GM12878 (cell line): ENCODE measurements around the gene SPTBN2. TPM values are rescaled to one million over a fixed set of nuclear protein-coding genes. Genes with fewer than 3 reads are reported as not detected.

Experiments
- ATAC-seq: fragments of 200-7000 bp; cut with Tn5 transposase; 3 replicates; pipeline ENCODE4 v1.9.1; 2020; ENCODE audit warnings: mild to moderate bottlenecking, moderate library complexity
- BruUV-seq: library from RNA; stranded (reverse); fragments of 400-500 nt; replicated peaks from 2 replicates; lab custom pipeline; 2021; lab: Mats Ljungman, UMichigan
- CTCF ChIA-PET: fragments of 300-600 bp; sonication (Branson Sonifier 250); formaldehyde crosslinking; extraction: SDS; loops from one replicate; lab custom pipeline; 2021; ENCODE audit warnings: inconsistent platforms; lab: Yijun Ruan, JAX
- POLR2A ChIA-PET: fragments of 350-600 bp; formaldehyde crosslinking; extraction: SDS; loops from one replicate; lab custom pipeline; 2021; ENCODE audit warnings: inconsistent platforms; lab: Charles Lee
- RAD21 ChIA-PET: fragments of 300-600 bp; sonication (Branson Sonifier 250); formaldehyde crosslinking; loops from one replicate; lab custom pipeline; 2023; ENCODE audit warnings: antibody characterized with exemption; ENCODE audit not compliant: unreplicated experiment; lab: Charles Lee
- SMC1A ChIA-PET: fragments of 300-600 bp; sonication (Branson Sonifier 250); formaldehyde crosslinking; loops from one replicate; lab custom pipeline; 2023; ENCODE audit not compliant: unreplicated experiment, uncharacterized antibody; lab: Charles Lee
- DNase-seq: peaks from one replicate; pipeline ENCODE4 v3.0.0-alpha.2; 2011; ENCODE audit warnings: low read depth, low spot score
- FAIRE-seq: peaks from 3 replicates; lab custom pipeline; 2011; peaks lifted over from hg19 to GRCh38; lab: Jason Lieb, UNC
- H2AFZ ChIP-seq: 2 replicates; pipeline ENCODE4 v1.6.0; 2011; ENCODE audit warnings: low read depth, low read length, control low read depth; ENCODE audit not compliant: control insufficient read depth
- H3K27ac ChIP-seq: 2 replicates; pipeline ENCODE4 v1.5.1; 2011; ENCODE audit warnings: control low read depth; ENCODE audit not compliant: control insufficient read depth, insufficient read depth
- H3K27me3 ChIP-seq, 2 experiments: replicated peaks in 1 of 2; 2 replicates each; pipeline versions ENCODE4 v1.6.0 to v1.6.1; 2011; ENCODE audit warnings: low read length in 1 of 2; ENCODE audit not compliant: control insufficient read depth in 2 of 2, insufficient read depth in 2 of 2
- H3K36me3 ChIP-seq, 2 experiments: 2 replicates each; pipeline ENCODE4 v1.5.1; 2011; ENCODE audit warnings: low read length in 1 of 2; ENCODE audit not compliant: control insufficient read depth in 2 of 2, insufficient read depth in 2 of 2
- H3K4me1 ChIP-seq: 2 replicates; pipeline ENCODE4 v1.6.1; 2011; ENCODE audit warnings: mild to moderate bottlenecking, low read length, moderate library complexity, mixed read lengths; ENCODE audit not compliant: control insufficient read depth, insufficient read depth
- H3K4me2 ChIP-seq: 2 replicates; pipeline ENCODE4 v1.6.0; 2011; ENCODE audit warnings: control low read depth; ENCODE audit not compliant: control insufficient read depth, insufficient read depth
- H3K4me3 ChIP-seq: fragments of 200-600 bp; sonication (generic); 2 replicates; pipeline ENCODE4 v1.5.1; 2016
- H3K79me2 ChIP-seq: 2 replicates; pipeline ENCODE4 v1.6.0; 2011; ENCODE audit warnings: low read length; ENCODE audit not compliant: control insufficient read depth, insufficient read depth
- H3K9ac ChIP-seq: 2 replicates; pipeline ENCODE4 v1.8.0; 2011; ENCODE audit warnings: low read length, control low read depth, mixed read lengths; ENCODE audit not compliant: control insufficient read depth, insufficient read depth
- H3K9me3 ChIP-seq: replicated peaks from 3 replicates; pipeline ENCODE4 v1.5.1; 2011; ENCODE audit warnings: mild to moderate bottlenecking, low read length; ENCODE audit not compliant: control insufficient read depth, insufficient read depth
- H4K20me1 ChIP-seq: 2 replicates; pipeline ENCODE4 v1.6.0; 2011; ENCODE audit not compliant: control insufficient read depth, insufficient read depth
- ATF3 ChIP-seq: IDR thresholded peaks from 2 replicates; pipeline ENCODE4 v1.6.1; 2011; ENCODE audit warnings: low read depth, mild to moderate bottlenecking, low read length, moderate library complexity, borderline replicate concordance; ENCODE audit errors: extremely low read depth
- BACH1 ChIP-seq: fragments of 450-650 bp; IDR thresholded peaks from 2 replicates; pipeline ENCODE4 v1.6.1; 2017; ENCODE audit warnings: mild to moderate bottlenecking, borderline replicate concordance
- CEBPB ChIP-seq, 2 experiments: fragments of 150-350 bp in 1 of 2; IDR thresholded peaks; 2 replicates each; pipeline ENCODE4 v1.6.1; 2012 to 2014; ENCODE audit warnings: low read depth in 2 of 2, low read length in 2 of 2, borderline replicate concordance in 1 of 2, inconsistent platforms in 1 of 2
- CEBPZ ChIP-seq: fragments of 150-350 bp; IDR thresholded peaks from 2 replicates; pipeline ENCODE4 v1.6.1; 2016; ENCODE audit warnings: low read depth, low read length
- EP300 ChIP-seq, 2 experiments: fragments of 150-350 bp in 1 of 2; IDR thresholded peaks; 2 replicates each; pipeline ENCODE4 v1.6.1; 2011 to 2012; ENCODE audit warnings: low read depth in 2 of 2, low read length in 2 of 2, borderline replicate concordance in 1 of 2, improper control_type of control experiment in 1 of 2, inconsistent platforms in 1 of 2; ENCODE audit not compliant: control insufficient read depth in 1 of 2
- FOS ChIP-seq: IDR thresholded peaks from 3 replicates; pipeline ENCODE4 v1.6.1; 2011; ENCODE audit warnings: borderline replicate concordance; ENCODE audit not compliant: insufficient read length; ENCODE audit errors: extremely low read depth
- GABPA ChIP-seq: IDR thresholded peaks from 2 replicates; pipeline ENCODE4 v1.6.1; 2014; ENCODE audit warnings: antibody characterized with exemption, low read depth, mild to moderate bottlenecking, inconsistent platforms
- NFIC ChIP-seq: IDR thresholded peaks from 2 replicates; pipeline ENCODE4 v1.6.1; 2012; ENCODE audit warnings: low read depth, mild to moderate bottlenecking, inconsistent platforms, low read length, moderate library complexity
- NFYA ChIP-seq: IDR thresholded peaks from 2 replicates; pipeline ENCODE4 v1.6.1; 2011; ENCODE audit warnings: low read depth, mild to moderate bottlenecking, low read length, improper control_type of control experiment, borderline replicate concordance
- RUNX3 ChIP-seq: IDR thresholded peaks from 2 replicates; pipeline ENCODE4 v1.6.1; 2012; ENCODE audit warnings: low read length, inconsistent platforms
- SUPT20H ChIP-seq: IDR thresholded peaks from 2 replicates; pipeline ENCODE4 v1.6.1; 2011; ENCODE audit warnings: low read depth, mild to moderate bottlenecking, low read length, moderate library complexity, borderline replicate concordance; ENCODE audit not compliant: control insufficient read depth
- USF1 ChIP-seq: IDR thresholded peaks from 2 replicates; pipeline ENCODE4 v1.6.1; 2011; ENCODE audit warnings: borderline replicate concordance, low read depth, mild to moderate bottlenecking, moderate library complexity, mixed read lengths, low read length; ENCODE audit not compliant: insufficient read depth; ENCODE audit errors: extremely low read length
- USF2 ChIP-seq: IDR thresholded peaks from 2 replicates; pipeline ENCODE4 v1.6.1; 2011; ENCODE audit warnings: low read depth, low read length, improper control_type of control experiment, borderline replicate concordance
- ZNF207 ChIP-seq: fragments of 450-650 bp; IDR thresholded peaks from 2 replicates; pipeline ENCODE4 v1.6.1; 2014; ENCODE audit warnings: antibody characterized with exemption, mild to moderate bottlenecking, borderline replicate concordance
- ZNF274 ChIP-seq: IDR thresholded peaks from one replicate; pipeline ENCODE4 v1.8.0; 2011; ENCODE audit not compliant: insufficient read length, insufficient read depth
- ZSCAN29 ChIP-seq: fragments of 450-650 bp; IDR thresholded peaks from 2 replicates; pipeline ENCODE4 v1.6.1; 2017; ENCODE audit warnings: mild to moderate bottlenecking, moderate library complexity
- WGBS: methylation state at CpG from one replicate; pipeline ENCODE4 v1.1.6; 2016; ENCODE audit warnings: low lambda C conversion rate; ENCODE audit not compliant: insufficient replicate concordance, insufficient coverage; ENCODE audit errors: missing lambda C conversion rate; 5-methylcytosine and 5-hydroxymethylcytosine counted together
- in situ Hi-C: fragments of 300-500 bp; cut with MboI; formaldehyde crosslinking; loops from 9 replicates; pipeline ENCODE4 v1.14.3; 2018; ENCODE audit warnings: mixed read lengths
- intact Hi-C: fragments of 100-400 bp; cut with micrococcal nuclease; formaldehyde crosslinking; loops from one replicate; pipeline ENCODE4 v1.14.2; 2022; ENCODE audit not compliant: unreplicated experiment
- polyA plus RNA-seq, 11 experiments: library from polyadenylated mRNA; depleted of rRNA in 4 of 11; unstranded in 6 of 11; stranded (reverse) in 5 of 11; fragments of >200 nt; fragmentation: Nextera tagmentation in 4 of 11; fragmentation: Illumina TruSeq in 1 of 11; extraction: Ambion mirVana in 4 of 11; extraction: Trizol in 1 of 11; gene quantifications; 1 replicate in 1 of 11; 2 replicates in 10 of 11; pipeline versions ENCODE4 v1.2.1 to v1.2.3, GENCODE V29; 2011 to 2016; ENCODE audit warnings: inconsistent platforms in 2 of 11, missing spikeins in 2 of 11, low read depth in 1 of 11
- total RNA-seq, 4 experiments: library from RNA; depleted of rRNA in 3 of 4; stranded (reverse); fragments of >200 nt in 3 of 4; fragmentation: Illumina TruSeq in 1 of 4; extraction: Trizol in 1 of 4; gene quantifications; 2 replicates each; pipeline versions ENCODE4 v1.2.1 to v1.2.3, GENCODE V29; 2013 to 2021

Gene SPTBN2
- total and polyA plus RNA-seq, 10 of the 15 experiments (the other 5 are each of a cell fraction or from before 2014, with no cell fraction given): 0.38 to 1.0 (median 0.69) TPM; not detected in 5

- DNase-seq (no peak), FAIRE-seq (no peak), ATAC-seq (no peak)
- WGBS: 63% methylated on average over 38 of the region's 38 CpGs
- Histone ChIP-seq H3K27me3 (no peaks in the 10 kb centered on the region; a peak in 1 of 4 replicates), H3K79me2 (no peaks in the 10 kb centered on the region), H3K4me1 (no peaks in the 10 kb centered on the region), H3K4me2 (no peak overlapping the region), H3K9me3 (no peaks in the 10 kb centered on the region), H3K4me3 (no peak overlapping the region), H3K9ac (no peak overlapping the region), H3K27ac (no peak overlapping the region), H3K36me3 (no peaks in the 10 kb centered on the region), H4K20me1 (no peaks in the 10 kb centered on the region), H2AFZ (no peak overlapping the region)
- intact Hi-C loops (no loop called here), in situ Hi-C loops (loop anchor here (5.0 kb wide), 2 partner anchors 141 to 191 kb away; no protein-coding TSS in a partner anchor)
- ChIA-PET POLR2A (interaction anchor here (0.6 kb wide), 1 partner anchor 36 kb away, joined by 3 read pairs; no protein-coding TSS in a partner anchor), SMC1A (no interaction called here), RAD21 (no interaction called here), CTCF (interaction anchor here (1.2 to 1.4 kb wide), 2 partner anchors 35 to 143 kb away, joined by 3 read pairs; no protein-coding TSS in a partner anchor)
- BruUV-seq: no TSS peak
- TF ChIP-seq GABPA: no peak
- no peak for TF ChIP-seq ATF3
- no peak for TF ChIP-seq CEBPB (IDR thresholded peaks at IDR 0.05; ENCODE audit: borderline replicate concordance in 1 of 2, low read depth in 2 of 2, low read length in 2 of 2)
- TF ChIP-seq CEBPZ: no peak
- no peak for TF ChIP-seq FOS
- no peak for TF ChIP-seq USF2
- TF ChIP-seq ZNF207: no peak
- no peak for TF ChIP-seq SUPT20H
- no peak for TF ChIP-seq ZNF274
- TF ChIP-seq USF1: no peak
- no peak for TF ChIP-seq EP300 (IDR thresholded peaks at IDR 0.05; ENCODE audit: borderline replicate concordance in 1 of 2, control insufficient read depth in 1 of 2, low read depth in 2 of 2, low read length in 2 of 2)
- no peak for TF ChIP-seq RUNX3
- no peak for TF ChIP-seq NFYA
- no peak for TF ChIP-seq NFIC
- no peak for TF ChIP-seq BACH1
- no peak for TF ChIP-seq ZSCAN29
Observed at GRCh38 chr11:66691311-66691980, 37.6 kb downstream of the SPTBN2 start.
